ENCODE results near the gene PBRM1. TPM values are rescaled to one million over a fixed set of nuclear protein-coding genes. Genes with fewer than 3 reads are reported as not detected.

PBRM1 gene
- total and polyA plus RNA-seq, 4 donors = 7.1 to 65.7 (median 38.7) TPM

DNA sequence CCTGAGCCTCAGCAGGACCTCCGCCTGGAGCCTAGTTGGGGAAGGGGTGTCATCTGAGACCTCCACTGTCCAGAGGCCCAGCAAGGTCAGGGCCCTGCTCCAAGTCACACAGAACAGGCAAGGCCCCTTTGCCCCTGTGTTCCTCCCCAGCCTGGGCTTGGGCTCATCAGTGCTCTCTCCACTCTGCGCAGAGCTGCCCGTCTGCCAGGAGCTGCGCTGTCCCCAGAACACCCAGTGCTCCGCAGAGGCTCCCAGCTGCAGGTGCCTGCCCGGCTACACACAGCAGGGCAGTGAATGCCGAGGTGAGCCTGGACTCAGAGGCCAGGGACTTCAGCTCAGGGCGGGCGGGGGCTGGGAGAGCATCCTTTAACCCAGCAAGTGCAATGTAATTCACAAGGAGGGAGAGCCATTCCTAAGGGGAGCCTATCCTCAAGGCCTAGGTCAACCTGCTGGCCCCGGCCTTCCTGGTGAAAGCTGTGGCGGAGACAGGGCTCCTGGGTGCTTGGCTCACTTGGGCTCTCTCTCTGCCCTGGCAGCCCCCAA is 182.8 kb downstream of the PBRM1 start (continued):
- TF ChIP-seq, protein P1, sequence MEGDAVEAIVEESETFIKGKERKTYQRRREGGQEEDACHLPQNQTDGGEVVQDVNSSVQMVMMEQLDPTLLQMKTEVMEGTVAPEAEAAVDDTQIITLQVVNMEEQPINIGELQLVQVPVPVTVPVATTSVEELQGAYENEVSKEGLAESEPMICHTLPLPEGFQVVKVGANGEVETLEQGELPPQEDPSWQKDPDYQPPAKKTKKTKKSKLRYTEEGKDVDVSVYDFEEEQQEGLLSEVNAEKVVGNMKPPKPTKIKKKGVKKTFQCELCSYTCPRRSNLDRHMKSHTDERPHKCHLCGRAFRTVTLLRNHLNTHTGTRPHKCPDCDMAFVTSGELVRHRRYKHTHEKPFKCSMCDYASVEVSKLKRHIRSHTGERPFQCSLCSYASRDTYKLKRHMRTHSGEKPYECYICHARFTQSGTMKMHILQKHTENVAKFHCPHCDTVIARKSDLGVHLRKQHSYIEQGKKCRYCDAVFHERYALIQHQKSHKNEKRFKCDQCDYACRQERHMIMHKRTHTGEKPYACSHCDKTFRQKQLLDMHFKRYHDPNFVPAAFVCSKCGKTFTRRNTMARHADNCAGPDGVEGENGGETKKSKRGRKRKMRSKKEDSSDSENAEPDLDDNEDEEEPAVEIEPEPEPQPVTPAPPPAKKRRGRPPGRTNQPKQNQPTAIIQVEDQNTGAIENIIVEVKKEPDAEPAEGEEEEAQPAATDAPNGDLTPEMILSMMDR (IDR thresholded peaks at IDR 0.05; ENCODE audit: low read depth, low read length, missing input control) = no peak
- TF ChIP-seq, protein P2, sequence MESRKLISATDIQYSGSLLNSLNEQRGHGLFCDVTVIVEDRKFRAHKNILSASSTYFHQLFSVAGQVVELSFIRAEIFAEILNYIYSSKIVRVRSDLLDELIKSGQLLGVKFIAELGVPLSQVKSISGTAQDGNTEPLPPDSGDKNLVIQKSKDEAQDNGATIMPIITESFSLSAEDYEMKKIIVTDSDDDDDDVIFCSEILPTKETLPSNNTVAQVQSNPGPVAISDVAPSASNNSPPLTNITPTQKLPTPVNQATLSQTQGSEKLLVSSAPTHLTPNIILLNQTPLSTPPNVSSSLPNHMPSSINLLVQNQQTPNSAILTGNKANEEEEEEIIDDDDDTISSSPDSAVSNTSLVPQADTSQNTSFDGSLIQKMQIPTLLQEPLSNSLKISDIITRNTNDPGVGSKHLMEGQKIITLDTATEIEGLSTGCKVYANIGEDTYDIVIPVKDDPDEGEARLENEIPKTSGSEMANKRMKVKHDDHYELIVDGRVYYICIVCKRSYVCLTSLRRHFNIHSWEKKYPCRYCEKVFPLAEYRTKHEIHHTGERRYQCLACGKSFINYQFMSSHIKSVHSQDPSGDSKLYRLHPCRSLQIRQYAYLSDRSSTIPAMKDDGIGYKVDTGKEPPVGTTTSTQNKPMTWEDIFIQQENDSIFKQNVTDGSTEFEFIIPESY (IDR thresholded peaks at IDR 0.05) = no peak
- TF ChIP-seq EGR1 (IDR thresholded peaks at IDR 0.05; ENCODE audit: low read depth in 2 of 2) (no peak), RXRA (IDR thresholded peaks at IDR 0.05) (no peak)
- TF ChIP-seq, protein P3, sequence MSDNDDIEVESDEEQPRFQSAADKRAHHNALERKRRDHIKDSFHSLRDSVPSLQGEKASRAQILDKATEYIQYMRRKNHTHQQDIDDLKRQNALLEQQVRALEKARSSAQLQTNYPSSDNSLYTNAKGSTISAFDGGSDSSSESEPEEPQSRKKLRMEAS (IDR thresholded peaks at IDR 0.05) = no peak

DNA sequence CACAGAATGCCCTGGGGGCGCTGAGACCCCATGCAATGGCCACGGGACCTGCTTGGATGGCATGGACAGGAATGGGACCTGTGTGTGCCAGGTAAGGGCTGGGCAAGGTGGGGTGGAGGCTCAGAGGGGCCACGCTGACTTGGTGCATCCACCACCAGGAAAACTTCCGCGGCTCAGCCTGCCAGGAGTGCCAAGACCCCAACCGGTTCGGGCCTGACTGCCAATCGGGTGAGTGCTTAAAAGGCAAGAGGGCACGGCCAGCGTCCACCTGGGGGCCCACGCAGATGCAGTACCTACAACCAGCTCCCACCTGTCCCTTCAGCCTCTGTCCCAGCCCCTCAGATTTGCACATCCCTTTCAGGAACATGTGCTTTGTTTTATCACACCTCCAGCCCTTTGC is 183.7 kb downstream of the PBRM1 start:
- TF ChIP-seq TAF1 (conservative IDR thresholded peaks at IDR 0.05) (no peak), SP1 (IDR thresholded peaks at IDR 0.05) (no peak), JUND (IDR thresholded peaks at IDR 0.05) (no peak), FOXA2 (IDR thresholded peaks at IDR 0.05) (no peak), FOXA1 (IDR thresholded peaks at IDR 0.05) (no peak), EGR1 (IDR thresholded peaks at IDR 0.05; ENCODE audit: low read depth in 2 of 2) (no peak), RXRA (IDR thresholded peaks at IDR 0.05) (no peak), HNF4G (IDR thresholded peaks at IDR 0.05) (no peak)
- TF ChIP-seq, protein P1 (IDR thresholded peaks at IDR 0.05; ENCODE audit: low read depth, low read length, missing input control) = no peak
- TF ChIP-seq, protein P4, sequence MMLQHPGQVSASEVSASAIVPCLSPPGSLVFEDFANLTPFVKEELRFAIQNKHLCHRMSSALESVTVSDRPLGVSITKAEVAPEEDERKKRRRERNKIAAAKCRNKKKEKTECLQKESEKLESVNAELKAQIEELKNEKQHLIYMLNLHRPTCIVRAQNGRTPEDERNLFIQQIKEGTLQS (IDR thresholded peaks at IDR 0.05) = no peak
- no peak for DNase-seq (ENCODE audit: low spot score)
- Histone ChIP-seq H3K36me3 (ENCODE audit: control insufficient read depth in 4 of 4, insufficient read depth in 3 of 4, low read depth in 1 of 4, low read length in 3 of 4) (no peaks in the 10 kb centered on the region), H3K27me3 (ENCODE audit: control insufficient read depth in 4 of 4, insufficient read depth in 4 of 4, low read length in 3 of 4) (no peaks in the 10 kb centered on the region), H3K27ac (ENCODE audit: low read depth in 1 of 2, low read length in 2 of 2) (no peak overlapping the region), H3K4me1 (ENCODE audit: control insufficient read depth in 4 of 4, insufficient read depth in 4 of 4, low read length in 3 of 4) (peaks cover 0 to 4% (median 0%) of the 10 kb centered on the region in 4 donors), H3K9me3 (ENCODE audit: control insufficient read depth in 4 of 4, low read length in 3 of 4) (no peaks in the 10 kb centered on the region), H3K4me3 (ENCODE audit: low read depth in 1 of 3, low read length in 3 of 3) (no peak overlapping the region), H3K9ac (ENCODE audit: low read depth in 1 of 2, low read length in 2 of 2) (no peak overlapping the region)
- WGBS = 89% methylated on average over 11 of the region's 11 CpGs

DNA sequence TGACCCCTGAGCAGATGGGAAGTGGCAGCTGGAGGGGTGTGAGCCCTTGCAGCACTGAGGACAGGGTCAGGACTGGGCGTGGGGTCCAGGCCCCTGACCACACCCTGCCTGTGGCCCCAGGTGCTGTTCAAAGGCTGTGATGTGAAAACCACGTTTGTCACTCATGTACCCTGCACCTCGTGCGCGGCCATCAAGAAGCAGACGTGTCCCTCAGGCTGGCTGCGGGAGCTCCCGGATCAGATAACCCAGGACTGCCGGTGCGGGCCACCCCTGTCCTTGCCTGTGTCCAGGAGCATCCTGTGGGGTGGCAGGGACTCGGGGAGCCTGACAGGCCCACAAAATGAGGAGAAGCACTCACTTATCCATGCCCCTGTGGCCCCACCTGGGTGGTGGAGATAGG is 184.7 kb downstream of the PBRM1 start:
- no peaks in the 10 kb centered on the region for H3K36me3 ChIP-seq (ENCODE audit: control insufficient read depth in 4 of 4, insufficient read depth in 3 of 4, low read depth in 1 of 4, low read length in 3 of 4)
- 80% methylated on average over 11 of the region's 11 CpGs for WGBS
- TF ChIP-seq GABPA (IDR thresholded peaks at IDR 0.05 in 1 of 2, conservative IDR thresholded peaks at IDR 0.05 in 1 of 2) (no peak), NR2F2 (IDR thresholded peaks at IDR 0.05) (no peak), FOXA1 (IDR thresholded peaks at IDR 0.05) (no peak), JUND (IDR thresholded peaks at IDR 0.05) (no peak), RAD21 (IDR thresholded peaks at IDR 0.05) (no peak), EGR1 (IDR thresholded peaks at IDR 0.05; ENCODE audit: low read depth in 2 of 2) (no peak)
- TF ChIP-seq, protein P5, sequence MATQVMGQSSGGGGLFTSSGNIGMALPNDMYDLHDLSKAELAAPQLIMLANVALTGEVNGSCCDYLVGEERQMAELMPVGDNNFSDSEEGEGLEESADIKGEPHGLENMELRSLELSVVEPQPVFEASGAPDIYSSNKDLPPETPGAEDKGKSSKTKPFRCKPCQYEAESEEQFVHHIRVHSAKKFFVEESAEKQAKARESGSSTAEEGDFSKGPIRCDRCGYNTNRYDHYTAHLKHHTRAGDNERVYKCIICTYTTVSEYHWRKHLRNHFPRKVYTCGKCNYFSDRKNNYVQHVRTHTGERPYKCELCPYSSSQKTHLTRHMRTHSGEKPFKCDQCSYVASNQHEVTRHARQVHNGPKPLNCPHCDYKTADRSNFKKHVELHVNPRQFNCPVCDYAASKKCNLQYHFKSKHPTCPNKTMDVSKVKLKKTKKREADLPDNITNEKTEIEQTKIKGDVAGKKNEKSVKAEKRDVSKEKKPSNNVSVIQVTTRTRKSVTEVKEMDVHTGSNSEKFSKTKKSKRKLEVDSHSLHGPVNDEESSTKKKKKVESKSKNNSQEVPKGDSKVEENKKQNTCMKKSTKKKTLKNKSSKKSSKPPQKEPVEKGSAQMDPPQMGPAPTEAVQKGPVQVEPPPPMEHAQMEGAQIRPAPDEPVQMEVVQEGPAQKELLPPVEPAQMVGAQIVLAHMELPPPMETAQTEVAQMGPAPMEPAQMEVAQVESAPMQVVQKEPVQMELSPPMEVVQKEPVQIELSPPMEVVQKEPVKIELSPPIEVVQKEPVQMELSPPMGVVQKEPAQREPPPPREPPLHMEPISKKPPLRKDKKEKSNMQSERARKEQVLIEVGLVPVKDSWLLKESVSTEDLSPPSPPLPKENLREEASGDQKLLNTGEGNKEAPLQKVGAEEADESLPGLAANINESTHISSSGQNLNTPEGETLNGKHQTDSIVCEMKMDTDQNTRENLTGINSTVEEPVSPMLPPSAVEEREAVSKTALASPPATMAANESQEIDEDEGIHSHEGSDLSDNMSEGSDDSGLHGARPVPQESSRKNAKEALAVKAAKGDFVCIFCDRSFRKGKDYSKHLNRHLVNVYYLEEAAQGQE (IDR thresholded peaks at IDR 0.05) = no peak
- TF ChIP-seq, protein P3 (IDR thresholded peaks at IDR 0.05) = no peak
- TF ChIP-seq, protein P2 (IDR thresholded peaks at IDR 0.05) = no peak
- TF ChIP-seq, protein P4 (IDR thresholded peaks at IDR 0.05) = no peak

More for the DNA sequence above, 184.7 kb downstream of the PBRM1 start:
- Histone ChIP-seq H3K4me1 (ENCODE audit: control insufficient read depth in 4 of 4, insufficient read depth in 4 of 4, low read length in 3 of 4) (peaks cover 0 to 4% (median 0%) of the 10 kb centered on the region in 4 donors), H3K27ac (ENCODE audit: low read depth in 1 of 2, low read length in 2 of 2) (no peak overlapping the region), H3K27me3 (ENCODE audit: control insufficient read depth in 4 of 4, insufficient read depth in 4 of 4, low read length in 3 of 4) (no peaks in the 10 kb centered on the region), H3K9ac (ENCODE audit: low read depth in 1 of 2, low read length in 2 of 2) (no peak overlapping the region), H3K9me3 (ENCODE audit: control insufficient read depth in 4 of 4, low read length in 3 of 4) (no peaks in the 10 kb centered on the region), H3K4me3 (ENCODE audit: low read depth in 1 of 3, low read length in 3 of 3) (no peak overlapping the region)
- no peak for DNase-seq (ENCODE audit: low spot score)

All from liver (tissue), 9 donors.